ENCODE results near the gene OGFOD2.
A peak's percentile ranks its signal among the peaks of the same experiment; 100 is the strongest.
"Not testable (repeated sequence)": the region's sequence is repeated elsewhere in the genome, so short reads cannot be mapped to it uniquely, and the experiment has no call there.

OGFOD2 gene

GRCh38 chr12:123005081-123005626 lies 30.1 kb downstream of the OGFOD2 start:
- H3K4me1 Mint-ChIP-seq (ENCODE audit: low read depth): no peaks in the 10 kb centered on the region
- no peaks in the 10 kb centered on the region for H3K36me3 Mint-ChIP-seq (ENCODE audit: low read depth)
- no peak overlapping the region for H3K4me3 Mint-ChIP-seq
- no peaks in the 10 kb centered on the region for H3K9me3 Mint-ChIP-seq
- H3K27me3 Mint-ChIP-seq: no peaks in the 10 kb centered on the region
- intact Hi-C loops (cut with micrococcal nuclease): no loop called here
- H3K27ac Mint-ChIP-seq: no peak overlapping the region

- Mint-ChIP-seq H3K4me1 (ENCODE audit: low read depth) (no peaks in the 10 kb centered on the region), H3K4me3 (no peak overlapping the region), H3K9me3 (no peaks in the 10 kb centered on the region), H3K27me3 (no peaks in the 10 kb centered on the region), H3K27ac (no peak overlapping the region), H3K36me3 (ENCODE audit: low read depth) (no peaks in the 10 kb centered on the region)
- intact Hi-C loops (cut with micrococcal nuclease): no loop called here
Observed at GRCh38 chr12:123006977-123007376, 31.9 kb downstream of the OGFOD2 start.

- no peaks in the 10 kb centered on the region for H3K4me1 Mint-ChIP-seq (ENCODE audit: low read depth)
- no peaks in the 10 kb centered on the region for H3K36me3 Mint-ChIP-seq (ENCODE audit: low read depth)
- no peak overlapping the region for H3K4me3 Mint-ChIP-seq
- H3K27me3 Mint-ChIP-seq: no peaks in the 10 kb centered on the region
- H3K9me3 Mint-ChIP-seq: no peaks in the 10 kb centered on the region
- H3K27ac Mint-ChIP-seq: no peak overlapping the region
- intact Hi-C loops (cut with micrococcal nuclease): no loop called here
Observed at GRCh38 chr12:123010110-123010509, 35.1 kb downstream of the OGFOD2 start.

- Mint-ChIP-seq H3K4me1 (ENCODE audit: low read depth) (no peaks in the 10 kb centered on the region), H3K36me3 (ENCODE audit: low read depth) (no peaks in the 10 kb centered on the region), H3K9me3 (no peaks in the 10 kb centered on the region), H3K4me3 (no peak overlapping the region), H3K27ac (no peak overlapping the region), H3K27me3 (no peaks in the 10 kb centered on the region)
- intact Hi-C loops (cut with micrococcal nuclease): no loop called here
Observed at GRCh38 chr12:123010681-123011080, 35.6 kb downstream of the OGFOD2 start.

- H3K9me3 Mint-ChIP-seq: no peaks in the 10 kb centered on the region
- H3K4me3 Mint-ChIP-seq: no peak overlapping the region
- H3K27ac Mint-ChIP-seq: no peak overlapping the region
- H3K27me3 Mint-ChIP-seq: no peaks in the 10 kb centered on the region
- intact Hi-C loops (cut with micrococcal nuclease): no loop called here
- H3K4me1 Mint-ChIP-seq (ENCODE audit: low read depth): no peaks in the 10 kb centered on the region
- no peaks in the 10 kb centered on the region for H3K36me3 Mint-ChIP-seq (ENCODE audit: low read depth)
Observed at GRCh38 chr12:123011701-123012100, 36.7 kb downstream of the OGFOD2 start.

- intact Hi-C loops (cut with micrococcal nuclease): no loop called here
- Mint-ChIP-seq H3K9me3 (no peaks in the 10 kb centered on the region), H3K4me3 (no peak overlapping the region), H3K36me3 (ENCODE audit: low read depth) (no peaks in the 10 kb centered on the region), H3K27ac (no peak overlapping the region), H3K4me1 (ENCODE audit: low read depth) (no peaks in the 10 kb centered on the region), H3K27me3 (no peaks in the 10 kb centered on the region)
Observed at GRCh38 chr12:123013185-123014095, 38.4 kb downstream of the OGFOD2 start.

GRCh38 chr12:123014473-123014872 lies 39.4 kb downstream of the OGFOD2 start:
- H3K4me3 Mint-ChIP-seq; H3K9me3 Mint-ChIP-seq; H3K4me1 Mint-ChIP-seq (ENCODE audit: low read depth); intact Hi-C loops (cut with micrococcal nuclease); H3K27ac Mint-ChIP-seq; H3K27me3 Mint-ChIP-seq; H3K36me3 Mint-ChIP-seq (ENCODE audit: low read depth): not testable (repeated sequence)

- H3K27me3 Mint-ChIP-seq: no peaks in the 10 kb centered on the region
- intact Hi-C loops (cut with micrococcal nuclease): no loop called here
- no peaks in the 10 kb centered on the region for H3K36me3 Mint-ChIP-seq (ENCODE audit: low read depth)
- no peak overlapping the region for H3K27ac Mint-ChIP-seq
- no peaks in the 10 kb centered on the region for H3K4me1 Mint-ChIP-seq (ENCODE audit: low read depth)
- no peaks in the 10 kb centered on the region for H3K9me3 Mint-ChIP-seq
- no peak overlapping the region for H3K4me3 Mint-ChIP-seq
Observed at GRCh38 chr12:123017753-123018152, 42.7 kb downstream of the OGFOD2 start.

GRCh38 chr12:123019841-123020138 lies 44.7 kb downstream of the OGFOD2 start:
- no peak overlapping the region for H3K4me3 Mint-ChIP-seq
- H3K4me1 Mint-ChIP-seq (ENCODE audit: low read depth): no peaks in the 10 kb centered on the region
- H3K9me3 Mint-ChIP-seq: no peaks in the 10 kb centered on the region
- no peaks in the 10 kb centered on the region for H3K27me3 Mint-ChIP-seq
- H3K27ac Mint-ChIP-seq: peak overlapping the region; percentile 7
- no peaks in the 10 kb centered on the region for H3K36me3 Mint-ChIP-seq (ENCODE audit: low read depth)
- intact Hi-C loops (cut with micrococcal nuclease): no loop called here

GRCh38 chr12:123021688-123022604 lies 46.9 kb downstream of the OGFOD2 start:
- Mint-ChIP-seq H3K9me3 (no peaks in the 10 kb centered on the region), H3K27me3 (no peaks in the 10 kb centered on the region), H3K36me3 (ENCODE audit: low read depth) (no peaks in the 10 kb centered on the region), H3K27ac (no peak overlapping the region), H3K4me3 (no peak overlapping the region), H3K4me1 (ENCODE audit: low read depth) (no peaks in the 10 kb centered on the region)
- intact Hi-C loops (cut with micrococcal nuclease): no loop called here

- intact Hi-C loops (cut with micrococcal nuclease): no loop called here
- no peak overlapping the region for H3K27ac Mint-ChIP-seq
- H3K9me3 Mint-ChIP-seq: no peaks in the 10 kb centered on the region
- no peaks in the 10 kb centered on the region for H3K36me3 Mint-ChIP-seq (ENCODE audit: low read depth)
- no peak overlapping the region for H3K4me3 Mint-ChIP-seq
- no peaks in the 10 kb centered on the region for H3K27me3 Mint-ChIP-seq
- H3K4me1 Mint-ChIP-seq (ENCODE audit: low read depth): no peaks in the 10 kb centered on the region
Observed at GRCh38 chr12:123022846-123023245, 47.8 kb downstream of the OGFOD2 start.

GRCh38 chr12:123024819-123025391 lies 49.9 kb downstream of the OGFOD2 start:
- no peak overlapping the region for H3K4me3 Mint-ChIP-seq
- intact Hi-C loops (cut with micrococcal nuclease): no loop called here

GRCh38 chr12:123026094-123026853 lies 51.2 kb downstream of the OGFOD2 start:
- Mint-ChIP-seq H3K36me3 (ENCODE audit: low read depth) (no peaks in the 10 kb centered on the region), H3K27me3 (no peaks in the 10 kb centered on the region), H3K4me3 (no peak overlapping the region), H3K4me1 (ENCODE audit: low read depth) (no peaks in the 10 kb centered on the region), H3K9me3 (no peaks in the 10 kb centered on the region), H3K27ac (no peak overlapping the region)
- intact Hi-C loops (cut with micrococcal nuclease): no loop called here

More at GRCh38 chr12:123024819-123025391, 49.9 kb downstream of the OGFOD2 start:
- no peak overlapping the region for H3K27ac Mint-ChIP-seq
- H3K27me3 Mint-ChIP-seq: no peaks in the 10 kb centered on the region
- no peaks in the 10 kb centered on the region for H3K4me1 Mint-ChIP-seq (ENCODE audit: low read depth)
- H3K9me3 Mint-ChIP-seq: no peaks in the 10 kb centered on the region
- H3K36me3 Mint-ChIP-seq (ENCODE audit: low read depth): no peaks in the 10 kb centered on the region
